Stimulated activated CD8-positive, alpha-beta memory T cell treated with anti-CD3 and anti-CD28 coated beads, Interleukin-7, amount 100 ng/mL, for 4 hours (primary cell): ENCODE results near the gene VTI1A.
"Not testable (repeated sequence)": the region's sequence is repeated elsewhere in the genome, so short reads cannot be mapped to it uniquely, and the experiment has no call there.

Source experiments
- DNase-seq, 2 donors: peaks; one replicate each; pipeline ENCODE4 v3.0.0-alpha.2; 2020; ENCODE audit warnings: low read depth in 2 of 2

Gene VTI1A

DNA sequence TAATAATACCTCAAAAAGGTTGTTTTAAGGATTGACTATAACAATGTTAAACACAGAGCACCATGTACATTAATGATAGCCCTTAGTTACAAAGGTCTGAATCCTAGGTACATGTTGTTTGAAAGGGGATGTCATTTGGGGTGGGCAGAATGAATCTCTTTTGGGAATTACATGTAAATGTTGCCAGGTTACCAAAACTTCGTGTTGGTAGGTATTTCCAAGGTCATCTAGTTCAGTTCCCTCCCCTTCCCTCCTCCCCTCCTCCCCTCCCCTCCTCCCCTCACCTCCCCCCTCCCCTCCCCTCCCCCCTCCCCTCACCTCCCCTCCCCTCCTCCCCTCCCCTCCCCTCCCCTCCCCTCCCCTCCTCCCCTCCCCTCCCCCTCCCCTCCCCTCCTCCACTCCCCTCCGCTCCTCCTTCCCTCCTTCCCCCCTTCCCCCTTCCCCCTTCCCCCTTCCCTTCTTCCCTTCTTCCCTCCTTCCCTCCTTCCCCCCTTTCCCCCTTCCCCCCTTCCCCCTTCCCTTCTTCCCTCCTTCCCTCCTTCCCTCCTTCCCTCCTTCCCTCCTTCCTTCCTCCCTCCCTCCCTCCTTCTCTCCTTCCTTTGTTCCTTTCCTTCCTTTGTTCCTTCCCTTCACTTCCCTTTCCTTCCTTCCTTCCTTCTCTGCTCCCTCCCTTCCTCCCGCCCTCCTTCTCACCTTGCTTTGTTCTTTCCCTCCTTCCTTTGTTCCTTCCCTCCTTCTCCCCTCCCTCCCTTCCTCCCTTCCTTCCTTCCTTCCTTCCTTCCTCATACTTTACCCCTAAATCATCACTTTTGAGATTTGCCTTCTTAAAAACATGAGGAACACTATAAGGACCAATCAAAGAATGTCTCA is 8.1 kb downstream of the VTI1A start:
- DNase-seq, result no peak

DNA sequence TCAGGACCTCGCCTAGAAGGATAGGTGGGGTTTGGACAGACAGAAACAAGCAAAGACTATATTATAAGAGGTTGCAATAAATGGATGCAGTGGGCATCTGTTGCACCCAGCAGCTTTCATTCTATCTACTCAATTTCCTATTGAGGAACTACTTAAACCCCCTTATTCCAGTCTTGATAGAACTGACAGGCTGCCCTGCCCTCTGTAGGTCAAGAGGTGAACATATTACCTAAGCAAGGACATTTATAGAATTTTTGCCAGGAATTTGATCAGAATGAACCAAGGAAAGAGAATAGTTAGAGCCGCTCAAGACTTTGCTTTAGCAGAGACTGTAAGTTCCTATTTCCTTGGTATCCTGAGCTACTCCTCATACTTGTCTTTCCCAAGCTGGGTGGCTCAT is 9.5 kb downstream of the VTI1A start:
- no peak for DNase-seq

DNA sequence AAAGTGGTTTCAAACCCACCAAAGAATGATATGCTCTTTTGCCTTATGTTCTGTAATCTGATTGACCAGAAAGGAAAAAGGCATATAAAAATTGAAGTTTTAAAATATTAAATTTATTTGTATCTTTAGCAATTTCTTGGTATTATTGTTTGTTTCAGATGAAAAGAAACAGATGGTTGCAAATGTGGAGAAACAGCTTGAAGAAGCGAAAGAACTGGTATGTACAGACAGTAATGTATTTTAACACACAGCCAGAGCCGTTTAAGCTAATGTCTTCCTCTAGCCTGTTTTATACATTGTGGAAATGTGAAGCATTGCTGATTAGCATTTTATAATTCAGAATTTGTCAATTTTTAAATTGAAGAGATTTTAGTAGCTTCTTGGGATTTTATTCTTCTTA is 13.4 kb downstream of the VTI1A start:
- no peak for DNase-seq

DNA sequence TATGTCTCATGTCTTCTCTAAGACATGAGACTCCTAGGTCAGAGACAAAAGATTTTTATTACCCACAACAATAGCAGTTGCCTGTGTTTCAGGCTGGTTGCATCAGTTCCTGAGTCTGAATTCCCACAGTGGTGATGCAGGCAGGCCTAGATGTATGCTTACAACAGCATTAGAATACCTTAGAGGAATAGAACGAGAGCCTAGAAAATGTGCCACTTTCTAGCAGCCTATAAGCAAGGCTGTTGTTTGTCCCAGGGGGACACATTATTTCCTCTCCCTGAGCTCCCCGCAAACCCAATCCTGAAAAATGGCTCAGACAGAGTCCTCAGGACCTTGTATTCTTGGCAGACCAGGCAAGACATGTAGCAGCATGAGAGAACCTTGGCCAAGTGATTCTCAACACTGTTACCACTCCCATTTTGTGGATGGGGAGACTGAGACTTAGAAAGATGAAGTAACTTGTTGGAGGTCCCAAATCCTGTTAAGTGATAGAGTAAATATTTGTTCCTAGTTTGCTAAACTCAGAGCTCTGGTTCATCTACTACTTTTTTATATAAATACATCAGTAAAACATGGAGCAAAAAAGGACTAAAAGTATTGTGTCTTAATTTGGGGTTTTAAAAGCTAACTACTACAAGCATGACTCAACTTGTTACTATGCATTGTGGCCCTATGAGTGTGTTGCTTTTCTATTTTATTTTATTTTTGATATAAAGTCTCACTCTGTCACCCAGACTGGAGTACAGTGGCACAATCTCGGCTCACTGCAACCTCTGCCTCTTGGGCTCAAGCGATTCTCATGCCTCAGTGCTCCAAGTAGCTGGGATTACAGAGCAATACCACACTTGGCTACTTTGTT is 14.2 kb downstream of the VTI1A start:
- no peak for DNase-seq

DNA sequence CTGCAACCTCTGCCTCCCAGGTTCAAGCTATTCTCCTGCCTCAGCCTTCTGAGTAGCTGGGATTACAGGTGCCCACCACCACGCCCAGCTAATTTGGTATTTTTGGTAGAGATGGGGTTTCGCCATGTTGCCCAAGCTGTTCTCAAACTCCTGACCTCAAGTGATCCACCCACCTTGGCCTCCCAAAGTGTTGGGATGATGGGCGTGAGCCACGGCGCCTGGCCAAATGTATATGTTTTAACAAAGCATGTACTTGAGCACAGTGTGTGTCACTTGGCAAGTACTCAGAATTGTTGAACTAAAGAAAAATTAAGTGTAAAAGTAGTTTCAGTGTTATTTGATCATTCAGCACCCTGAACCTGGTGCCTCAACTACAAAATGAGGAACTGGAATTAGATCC is 17.1 kb downstream of the VTI1A start:
- not testable (repeated sequence) for DNase-seq

DNA sequence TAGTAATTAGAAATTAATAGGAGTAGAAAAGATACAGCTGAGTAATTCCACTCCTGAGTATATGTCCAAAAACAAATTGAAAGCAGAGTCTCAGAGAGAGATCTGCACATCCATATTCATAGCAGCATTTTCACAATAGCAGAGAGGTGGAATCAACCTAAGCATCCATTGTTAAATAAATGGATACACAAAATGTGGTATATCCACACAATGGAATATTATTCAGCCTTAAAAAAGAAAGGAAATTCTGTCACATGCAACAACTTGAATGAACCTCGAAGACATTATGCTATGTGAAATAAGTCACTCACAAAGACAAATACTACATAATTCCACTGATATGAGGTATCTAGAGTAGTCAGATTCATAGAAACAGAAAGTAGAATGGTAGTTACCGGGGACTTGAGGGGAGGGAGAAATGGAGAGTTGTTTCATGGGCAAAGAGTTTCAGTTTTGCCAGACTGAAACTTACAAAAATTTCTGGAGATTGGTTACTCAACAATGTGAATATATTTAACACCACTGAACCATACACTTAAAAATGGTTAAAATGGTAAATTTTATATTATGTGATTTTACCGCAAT is 18.4 kb downstream of the VTI1A start:
- no peak for DNase-seq

DNA sequence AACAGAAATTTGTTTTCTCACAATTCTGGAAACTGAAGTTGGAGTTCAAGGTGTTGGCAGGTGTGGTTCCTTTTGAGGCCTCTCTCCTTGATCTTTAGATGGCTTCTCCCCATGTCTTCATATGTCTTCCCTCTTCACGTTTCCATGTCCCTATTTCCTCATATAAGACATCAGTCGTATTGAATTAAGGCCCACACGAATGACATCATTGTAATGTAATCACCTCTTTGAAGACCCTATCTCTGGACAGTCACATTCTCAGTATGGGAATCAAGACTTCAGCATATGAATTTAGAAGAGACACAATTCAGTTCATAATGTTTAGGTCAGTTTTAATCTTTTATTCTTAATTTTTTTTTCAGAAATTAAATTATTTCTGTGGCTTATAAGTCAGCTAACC is 19.8 kb downstream of the VTI1A start:
- DNase-seq, result no peak

DNA sequence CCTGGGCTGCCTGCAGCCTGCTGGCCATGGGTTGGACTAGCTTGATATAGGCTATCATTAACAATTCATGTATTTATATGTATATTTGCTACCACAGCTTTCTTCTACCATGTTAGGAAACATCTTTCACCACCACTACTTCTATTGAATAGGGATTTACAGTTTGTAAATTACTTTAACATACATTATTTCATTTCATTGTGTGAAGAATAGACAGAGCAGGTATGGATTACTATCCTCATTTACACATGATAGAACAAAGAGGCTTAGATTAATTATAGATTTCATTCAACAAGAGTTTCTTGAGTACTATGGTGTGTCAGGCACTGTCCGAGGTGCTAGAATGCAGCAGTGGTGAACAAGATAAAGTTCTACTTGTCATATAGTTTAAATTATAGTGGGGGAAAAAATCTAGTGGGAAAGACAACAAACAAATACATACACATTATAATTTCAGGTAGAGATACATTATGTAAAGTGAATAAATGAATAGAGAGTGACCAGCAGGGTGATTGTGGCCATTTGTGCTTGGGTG is 20.6 kb downstream of the VTI1A start:
- DNase-seq, result no peak

DNA sequence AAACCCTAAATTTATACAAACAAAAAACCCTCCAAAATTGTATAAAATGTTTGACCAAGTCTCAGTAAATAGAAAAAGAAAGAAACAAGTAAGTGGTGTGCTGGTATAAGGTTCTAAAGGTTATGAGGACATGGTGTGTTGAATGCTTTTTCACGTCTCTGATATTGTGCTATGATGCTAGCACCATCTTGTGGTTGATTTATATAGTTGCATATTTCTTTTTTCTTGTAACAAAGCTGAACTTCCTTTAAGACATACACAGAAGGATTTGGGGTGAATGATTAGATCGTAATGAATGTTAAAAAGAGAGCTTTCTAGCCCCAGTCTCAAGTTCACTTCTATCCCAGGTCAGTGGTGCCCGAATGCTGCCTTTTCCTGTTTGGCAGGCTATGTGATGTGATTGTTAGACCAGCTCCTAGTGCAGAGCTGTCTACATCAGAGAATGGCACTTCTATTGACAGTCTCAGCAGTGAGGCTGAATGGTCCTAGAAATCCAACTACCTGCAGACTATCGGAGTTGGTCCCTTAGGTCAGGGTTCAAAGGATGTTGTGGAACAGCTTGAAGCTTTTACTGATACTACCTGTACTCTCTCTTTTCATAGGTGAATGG is 25.0 kb downstream of the VTI1A start:
- no peak for DNase-seq

DNA sequence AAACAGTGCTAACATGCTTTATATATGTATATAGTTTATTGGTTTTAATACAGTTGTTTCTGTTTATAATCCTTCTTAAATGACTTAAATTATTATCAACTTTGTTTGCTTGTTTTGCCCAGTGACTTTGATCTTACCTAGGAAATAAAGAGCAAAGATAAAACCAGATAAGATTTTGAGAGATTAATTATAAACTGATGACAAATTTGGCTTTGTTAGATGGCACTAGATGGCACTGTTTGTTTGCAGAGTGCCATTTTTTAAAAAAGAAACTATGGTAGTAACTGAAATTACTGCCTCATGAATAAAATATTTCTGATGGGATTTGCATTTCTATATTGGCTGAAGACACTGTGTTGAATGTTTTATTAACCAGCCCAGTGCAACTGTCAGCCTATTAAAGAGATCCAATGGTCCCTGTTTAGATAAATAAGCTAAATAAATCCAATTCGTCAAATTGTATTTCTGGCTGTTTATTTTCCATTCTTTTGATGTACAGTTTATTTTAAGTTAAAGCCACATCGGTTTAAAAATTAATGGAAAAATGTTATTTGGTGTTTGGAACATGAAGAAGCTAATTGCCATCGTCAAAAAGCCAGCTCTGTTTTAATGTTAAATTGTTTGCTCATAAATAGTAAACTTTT is 28.7 kb downstream of the VTI1A start:
- no peak for DNase-seq

DNA sequence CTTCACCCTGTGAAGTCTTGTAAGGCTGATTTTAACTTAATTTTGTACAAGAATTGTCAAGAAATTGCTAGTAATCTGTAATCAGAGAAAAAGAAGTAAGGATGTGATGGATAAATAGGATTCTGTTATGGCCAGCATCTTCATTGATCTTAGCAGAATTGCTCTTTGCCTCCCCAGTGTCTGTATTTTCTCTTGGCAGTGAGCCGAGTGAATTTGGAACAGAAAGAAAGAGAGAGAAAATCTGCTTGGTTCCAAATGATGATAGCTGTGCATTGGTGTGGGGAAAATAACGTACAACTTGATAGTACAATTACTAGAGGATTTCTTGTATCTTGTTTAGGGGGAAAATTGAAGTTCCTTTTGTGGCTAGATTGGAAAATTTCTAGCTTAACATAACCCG is 34.6 kb downstream of the VTI1A start:
- no peak for DNase-seq

DNA sequence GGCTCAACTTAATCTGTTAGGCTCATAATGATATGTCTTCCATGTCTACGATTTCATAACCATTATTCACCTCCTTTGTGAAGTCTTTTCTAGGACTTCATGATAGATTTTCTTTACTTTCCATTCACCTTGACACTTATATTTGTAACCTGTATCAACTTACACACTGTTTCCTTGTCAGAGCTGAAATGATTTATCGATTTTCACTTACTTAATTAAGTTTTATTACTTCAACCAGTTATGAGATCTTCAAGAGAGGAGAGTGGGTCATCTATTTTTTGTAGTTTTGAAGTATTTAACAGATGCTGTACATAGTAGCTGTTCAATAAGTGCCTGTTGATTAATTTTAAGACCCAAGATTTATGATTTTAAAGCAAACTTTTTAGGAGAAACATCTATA is 37.4 kb downstream of the VTI1A start:
- no peak for DNase-seq

DNA sequence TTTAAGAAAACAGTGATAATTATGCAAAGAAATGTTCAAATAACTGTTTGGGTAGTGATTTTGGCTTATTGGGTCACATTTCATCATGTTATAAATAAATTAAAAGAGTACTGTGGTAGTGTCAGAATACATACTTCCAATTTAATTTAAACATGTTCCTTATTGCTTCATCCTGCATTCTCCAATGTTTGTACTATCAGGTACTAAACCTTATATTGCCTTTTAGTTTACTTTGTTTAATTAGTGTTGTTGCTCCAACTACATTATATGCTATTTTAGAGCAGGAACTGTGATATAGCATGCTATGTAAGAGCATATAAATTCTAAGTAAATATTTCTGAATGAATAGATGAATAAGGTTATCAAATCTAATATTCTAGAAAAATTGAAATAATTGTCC is 40.9 kb downstream of the VTI1A start:
- DNase-seq, result no peak

DNA sequence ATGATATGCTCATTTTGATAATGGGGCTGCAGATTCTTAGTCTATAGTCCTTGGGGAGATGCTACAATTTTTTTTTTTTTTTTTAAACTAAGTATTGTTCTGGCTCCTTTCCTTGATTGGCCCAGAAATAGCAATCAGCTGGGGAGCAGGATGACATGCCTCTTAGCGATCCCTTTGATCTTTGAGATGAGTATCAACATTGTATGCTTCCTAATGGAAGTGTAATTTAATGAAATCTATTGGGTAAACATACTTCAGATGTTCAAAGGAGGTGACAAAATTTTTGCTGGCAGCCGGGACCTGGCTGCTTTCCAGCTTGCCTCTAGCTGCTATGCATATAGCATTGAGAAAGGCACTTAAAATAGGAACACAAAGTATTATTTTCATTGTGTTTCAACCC is 43.5 kb downstream of the VTI1A start:
- DNase-seq, result no peak

DNA sequence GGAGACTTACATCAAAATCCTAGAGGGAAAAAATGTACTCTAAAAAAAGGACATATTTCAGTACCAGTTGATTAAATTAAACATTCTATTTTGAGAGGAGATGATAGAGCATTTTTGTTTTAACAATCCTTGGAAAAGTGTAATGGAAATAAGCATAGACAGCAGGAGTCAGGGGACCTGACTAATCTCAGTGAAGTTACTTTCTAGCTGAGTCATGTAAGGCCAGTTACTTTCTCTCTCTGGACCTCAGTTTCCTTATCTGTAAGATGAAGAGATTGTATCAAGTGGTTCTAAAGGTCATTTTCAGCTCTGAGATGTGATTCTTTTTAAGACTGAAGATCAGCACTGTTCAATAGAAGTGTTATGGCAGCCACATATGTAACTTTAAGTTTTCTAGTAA is 44.1 kb downstream of the VTI1A start:
- DNase-seq, result no peak

DNA sequence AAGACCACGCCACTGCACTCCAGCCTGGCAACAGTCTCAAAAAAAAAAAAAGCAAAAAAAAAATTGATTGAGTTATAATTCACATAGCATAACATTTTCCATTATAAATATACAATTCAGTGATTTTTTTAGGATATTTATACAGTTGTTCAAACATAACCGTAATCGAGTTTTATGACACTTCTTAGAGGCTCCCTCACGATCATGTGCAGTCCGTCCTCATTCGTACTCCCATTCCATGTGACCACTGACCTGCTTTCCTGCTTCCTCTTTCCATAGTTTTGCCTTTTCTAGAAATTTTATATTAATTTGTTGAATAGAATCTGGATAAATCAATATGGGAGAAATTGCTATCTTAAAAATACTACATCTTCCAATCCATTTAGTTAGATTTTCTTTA is 45.7 kb downstream of the VTI1A start:
- DNase-seq, result no peak

DNA sequence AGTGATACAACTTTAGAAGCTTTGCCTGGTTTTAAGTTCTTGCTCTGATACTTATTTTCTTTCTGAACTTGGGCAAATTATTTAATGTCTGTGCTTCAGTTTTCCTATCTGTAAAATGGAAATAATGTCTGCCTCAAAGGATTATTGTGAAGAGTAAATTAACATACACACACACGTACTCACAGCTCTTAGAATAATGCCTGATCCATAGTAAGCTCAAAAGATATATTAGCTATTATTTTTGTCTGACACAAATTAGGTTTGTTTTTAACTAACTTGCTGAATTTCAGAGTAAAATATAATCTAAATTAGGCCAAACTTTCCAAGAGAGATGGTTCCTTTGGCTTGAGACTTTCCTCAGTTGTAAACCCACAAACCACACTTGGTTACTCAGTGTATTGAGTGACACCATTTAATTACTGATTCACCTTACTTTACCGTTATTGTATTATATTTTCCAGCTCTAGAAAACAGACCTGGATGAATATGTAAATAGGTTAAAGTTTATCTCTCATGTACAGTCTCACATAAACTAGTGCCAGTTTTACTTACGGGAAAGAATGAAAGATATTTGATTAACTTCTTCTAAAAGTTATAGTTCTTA is 50.4 kb downstream of the VTI1A start:
- DNase-seq, result no peak

DNA sequence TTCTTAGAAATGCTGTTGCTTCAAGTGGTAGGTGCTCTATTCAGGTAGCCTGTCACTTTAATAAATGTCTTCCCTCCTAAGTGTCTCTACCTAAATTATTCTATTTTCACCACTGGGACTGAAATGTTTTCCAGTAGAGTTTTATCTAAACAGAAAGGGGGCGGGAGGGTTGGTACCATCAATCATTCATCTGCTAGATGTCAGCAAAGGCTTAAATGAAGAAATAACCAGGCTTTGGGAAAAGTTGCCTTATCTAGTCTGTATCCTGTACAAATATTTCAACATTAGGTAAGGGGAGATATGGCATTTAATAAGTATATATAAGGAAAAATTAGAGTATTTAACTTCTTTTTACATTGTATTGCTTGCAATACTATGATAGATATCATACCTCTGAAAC is 51.8 kb downstream of the VTI1A start:
- no peak for DNase-seq

DNA sequence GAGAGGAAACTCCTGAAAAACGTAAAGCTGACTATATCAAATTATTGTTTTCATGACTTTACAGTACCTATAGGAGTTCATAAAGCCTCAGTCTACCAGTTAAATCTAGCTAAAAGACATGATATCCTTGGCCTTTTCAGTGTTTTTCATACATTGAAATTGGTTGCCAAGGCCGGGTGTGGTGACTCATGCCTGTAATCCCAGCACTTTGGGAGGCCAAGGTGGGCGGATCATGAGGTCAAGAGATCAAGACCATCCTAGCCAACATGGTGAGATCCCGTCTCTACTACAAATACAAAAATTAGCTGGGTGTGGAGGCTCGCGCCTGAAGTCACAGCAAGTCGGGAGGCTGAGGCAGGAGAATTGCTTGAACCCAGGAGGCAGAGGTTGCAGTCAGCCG is 53.0 kb downstream of the VTI1A start:
- DNase-seq, result not testable (repeated sequence)

DNA sequence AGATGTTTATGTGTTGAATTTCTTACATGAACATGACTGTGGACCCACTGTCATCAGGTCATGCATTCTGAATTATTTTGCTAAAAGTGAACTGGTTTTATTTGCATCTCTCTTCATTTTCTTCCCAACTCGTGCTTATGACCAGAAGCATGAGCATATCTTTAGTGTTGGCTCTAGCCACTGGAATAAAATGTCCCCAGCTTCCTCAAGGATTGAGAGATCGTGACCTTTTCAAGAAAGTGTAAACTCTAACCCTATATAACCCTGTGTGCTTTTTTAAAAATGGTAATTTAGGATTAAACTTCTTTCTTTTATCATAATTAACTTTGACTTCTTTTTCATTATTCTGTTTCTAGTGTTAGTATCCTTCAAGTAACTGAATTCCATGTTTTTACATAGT is 55.5 kb downstream of the VTI1A start:
- DNase-seq, result no peak

DNA sequence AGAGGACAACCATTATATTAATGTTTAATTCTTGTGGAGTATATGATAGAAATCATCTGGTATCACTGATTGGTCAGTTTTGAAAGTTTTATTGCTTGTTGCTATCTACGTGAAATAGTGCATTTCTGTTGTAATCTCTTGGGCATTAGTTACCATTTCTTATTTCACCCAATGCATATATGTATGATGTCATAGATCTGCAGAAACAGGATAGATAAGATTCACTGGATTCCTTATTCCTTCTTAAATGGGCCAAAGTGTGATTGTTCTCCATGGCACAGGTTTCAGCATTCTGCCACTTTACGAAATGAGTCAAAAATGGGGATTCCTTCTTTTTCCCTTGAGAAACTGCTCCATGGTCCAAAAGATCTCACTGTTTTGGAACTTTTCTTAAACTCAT is 56.6 kb downstream of the VTI1A start:
- no peak for DNase-seq
